ENCODE results near the gene TEKT5. TPM values are rescaled to one million over a fixed set of nuclear protein-coding genes. Genes with fewer than 3 reads are reported as not detected.

Gene TEKT5
- polyA plus RNA-seq, 1 donor from 2014 or later, result not detected

- peak overlapping the region in 1 of 4 donors; percentile 50 for H3K4me3 Mint-ChIP-seq
- no peaks in the 10 kb centered on the region for H3K9me3 Mint-ChIP-seq
- H3K27me3 Mint-ChIP-seq, result peaks cover 47% of the 10 kb centered on the region
- no peaks in the 10 kb centered on the region for H3K36me3 Mint-ChIP-seq
- H3K27ac Mint-ChIP-seq, result peak overlapping the region in 1 of 3 donors; percentile 73
- peaks cover 0 to 5% (median 0%) of the 10 kb centered on the region in 3 donors for H3K4me1 Mint-ChIP-seq
Measured at GRCh38 chr16:10580883-10581247, 113.9 kb downstream of the TEKT5 start.

GRCh38 chr16:10579965-10580882 lies 114.5 kb downstream of the TEKT5 start, which contains the start of gene EMP2:
Gene EMP2 (minus strand): TSS chr16:10580598. CDS start chr16:10547617, 32,981 bp downstream.
- peaks cover 0 to 5% (median 0%) of the 10 kb centered on the region in 3 donors for H3K4me1 Mint-ChIP-seq
- no peaks in the 10 kb centered on the region for H3K9me3 Mint-ChIP-seq
- peaks cover 43% of the 10 kb centered on the region for H3K27me3 Mint-ChIP-seq
- peak within 1 kb of the TSS in 3 of 4 donors; percentile 49 to 78 (median 50) for H3K4me3 Mint-ChIP-seq
- peak within 1 kb of the TSS in 1 of 3 donors; percentile 73 for H3K27ac Mint-ChIP-seq
- H3K36me3 Mint-ChIP-seq, result no peaks in the 10 kb centered on the region

- Mint-ChIP-seq H3K4me3 (peak overlapping the region in 3 of 4 donors; percentile 22 to 49 (median 46)), H3K9me3 (no peaks in the 10 kb centered on the region), H3K4me1 (peaks cover 0 to 5% (median 0%) of the 10 kb centered on the region in 3 donors), H3K27me3 (peaks cover 41% of the 10 kb centered on the region), H3K36me3 (no peaks in the 10 kb centered on the region), H3K27ac (no peak overlapping the region)
Measured at GRCh38 chr16:10579575-10579964, 115.2 kb downstream of the TEKT5 start.

- Mint-ChIP-seq H3K9me3 (no peaks in the 10 kb centered on the region), H3K36me3 (no peaks in the 10 kb centered on the region), H3K4me1 (peaks cover 0 to 5% (median 0%) of the 10 kb centered on the region in 3 donors), H3K27ac (no peak overlapping the region), H3K27me3 (peaks cover 41% of the 10 kb centered on the region), H3K4me3 (no peak overlapping the region)
Measured at GRCh38 chr16:10578474-10579316, 116.0 kb downstream of the TEKT5 start.

Other genes with a start within 250 kb of the TEKT5 start
- gene EMP2, start 114.3 kb downstream of the TEKT5 start, polyA plus RNA-seq, result not detected
- gene NUBP1, start 48.9 kb upstream of the TEKT5 start, polyA plus RNA-seq, result 46.8 TPM
- 0.23 TPM for gene TVP23A, start 123.9 kb upstream of the TEKT5 start, polyA plus RNA-seq
- 173 TPM for gene CIITA, start 182.3 kb upstream of the TEKT5 start, polyA plus RNA-seq
- 11.4 TPM for gene DEXI, start 247.5 kb upstream of the TEKT5 start, polyA plus RNA-seq
- 21.1 TPM for gene CLEC16A, start 249.6 kb upstream of the TEKT5 start, polyA plus RNA-seq